ENCODE measurements around the gene ZNF534.
A peak's percentile ranks its signal among the peaks of the same experiment; 100 is the strongest.

The ZNF534 gene

GRCh38 chr19:52428937-52429336 is at the start of gene ZNF534:
TSS of gene ZNF534 (plus strand) at chr19:52429148. CDS start at chr19:52431475, 2,327 bp downstream.
- Mint-ChIP-seq H3K4me1 (ENCODE audit: low read depth) (no peaks in the 10 kb centered on the region), H3K4me3 (no peak within 1 kb of the TSS), H3K27me3 (no peaks in the 10 kb centered on the region), H3K36me3 (ENCODE audit: low read depth) (no peaks in the 10 kb centered on the region), H3K27ac (no peak within 1 kb of the TSS), H3K9me3 (peaks cover 92% of the 10 kb centered on the region)
- intact Hi-C loops (cut with micrococcal nuclease), result no loop called here

DNA sequence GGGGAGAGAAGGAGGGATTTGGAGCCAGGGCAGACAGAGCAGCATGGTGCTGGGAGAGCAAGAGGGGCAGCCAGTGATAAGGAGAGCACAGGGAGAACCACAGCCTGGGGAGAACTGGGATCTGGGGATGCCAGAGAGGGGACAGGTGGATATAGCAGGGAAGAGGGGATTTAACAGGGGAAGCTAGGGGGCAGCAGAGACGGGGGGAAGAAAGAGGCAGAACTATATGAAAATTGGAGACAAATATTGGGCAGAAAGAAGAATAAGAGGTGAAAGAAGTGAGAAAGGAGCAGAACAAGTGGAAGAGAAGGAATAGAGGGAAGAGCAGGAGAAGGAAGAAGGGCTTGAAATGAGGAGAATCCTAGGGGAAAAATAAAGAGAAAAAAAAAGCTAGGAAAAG is 37.8 kb upstream of the ZNF534 start:
- H3K4me3 Mint-ChIP-seq, result no peak overlapping the region
- intact Hi-C loops (cut with micrococcal nuclease), result no loop called here
- H3K36me3 Mint-ChIP-seq (ENCODE audit: low read depth), result peaks cover 14% of the 10 kb centered on the region
- no peaks in the 10 kb centered on the region for H3K4me1 Mint-ChIP-seq (ENCODE audit: low read depth)
- no peak overlapping the region for H3K27ac Mint-ChIP-seq
- peaks cover 64% of the 10 kb centered on the region for H3K9me3 Mint-ChIP-seq
- H3K27me3 Mint-ChIP-seq, result no peaks in the 10 kb centered on the region

- Mint-ChIP-seq H3K27me3 (no peaks in the 10 kb centered on the region), H3K36me3 (ENCODE audit: low read depth) (peaks cover 75% of the 10 kb centered on the region), H3K9me3 (peaks cover 80% of the 10 kb centered on the region), H3K4me3 (peak within 1 kb of the TSS; percentile 82), H3K27ac (peak within 1 kb of the TSS; percentile 87), H3K4me1 (ENCODE audit: low read depth) (peaks cover 20% of the 10 kb centered on the region)
- intact Hi-C loops (cut with micrococcal nuclease), result no loop called here
Observed at GRCh38 chr19:52397310-52398080, 31.5 kb upstream of the ZNF534 start, which contains the start of gene ZNF528. TSS of gene ZNF528 (plus strand) at chr19:52397849. CDS start at chr19:52402014, 4,165 bp downstream.

GRCh38 chr19:52398081-52398441 is 30.9 kb upstream of the ZNF534 start:
- peaks cover 78% of the 10 kb centered on the region for H3K9me3 Mint-ChIP-seq
- no peaks in the 10 kb centered on the region for H3K27me3 Mint-ChIP-seq
- peaks cover 20% of the 10 kb centered on the region for H3K4me1 Mint-ChIP-seq (ENCODE audit: low read depth)

DNA sequence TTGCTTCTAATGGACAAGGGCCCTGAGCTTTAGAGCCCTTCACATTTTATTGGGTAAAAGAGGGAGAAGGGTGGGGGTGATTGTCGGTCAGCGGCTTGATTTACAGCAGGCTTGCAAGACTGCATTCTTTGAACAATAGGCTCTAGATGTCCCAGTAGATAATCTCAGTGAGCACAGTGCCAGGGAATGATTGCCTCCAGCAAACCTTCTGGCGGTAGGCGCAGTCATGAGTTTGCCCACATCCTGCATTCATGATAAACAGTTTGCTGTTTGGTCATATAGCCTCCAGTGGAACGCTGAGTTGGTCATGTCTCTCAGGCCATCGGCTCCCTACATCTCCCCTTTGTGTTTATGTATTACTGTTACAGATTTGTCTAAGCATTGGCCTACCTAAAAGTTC is 18.7 kb upstream of the ZNF534 start:
- Mint-ChIP-seq H3K27ac (no peak overlapping the region), H3K36me3 (ENCODE audit: low read depth) (peaks cover 84% of the 10 kb centered on the region), H3K4me3 (no peak overlapping the region), H3K4me1 (ENCODE audit: low read depth) (no peaks in the 10 kb centered on the region), H3K27me3 (no peaks in the 10 kb centered on the region), H3K9me3 (peaks cover 97% of the 10 kb centered on the region)
- intact Hi-C loops (cut with micrococcal nuclease), result no loop called here

More at GRCh38 chr19:52398081-52398441, 30.9 kb upstream of the ZNF534 start:
- intact Hi-C loops (cut with micrococcal nuclease), result no loop called here
- Mint-ChIP-seq H3K36me3 (ENCODE audit: low read depth) (peaks cover 78% of the 10 kb centered on the region), H3K27ac (peak overlapping the region; percentile 87), H3K4me3 (peak overlapping the region; percentile 82)

DNA sequence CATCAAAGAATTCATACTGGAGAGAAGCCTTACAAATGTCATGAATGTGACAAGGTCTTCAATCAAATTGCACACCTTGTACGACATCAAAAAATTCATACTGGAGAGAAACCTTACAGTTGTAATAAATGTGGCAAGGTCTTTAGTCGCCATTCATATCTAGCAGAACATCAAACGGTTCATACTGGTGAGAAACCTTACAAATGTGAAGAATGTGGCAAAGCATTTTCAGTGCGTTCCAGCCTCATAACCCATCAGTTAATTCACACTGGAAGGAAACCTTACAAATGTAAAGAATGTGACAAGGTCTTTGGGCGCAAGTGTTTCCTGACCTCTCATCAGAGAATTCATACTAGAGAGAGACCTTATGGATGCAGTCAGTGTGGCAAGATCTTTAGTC is 13.2 kb upstream of the ZNF534 start:
- Mint-ChIP-seq H3K36me3 (ENCODE audit: low read depth) (peaks cover 30% of the 10 kb centered on the region), H3K4me3 (no peak overlapping the region), H3K9me3 (peaks cover 92% of the 10 kb centered on the region), H3K27me3 (no peaks in the 10 kb centered on the region), H3K27ac (no peak overlapping the region), H3K4me1 (ENCODE audit: low read depth) (no peaks in the 10 kb centered on the region)
- intact Hi-C loops (cut with micrococcal nuclease), result no loop called here

- H3K27ac Mint-ChIP-seq, result no peak overlapping the region
- H3K4me3 Mint-ChIP-seq, result no peak overlapping the region
- no peaks in the 10 kb centered on the region for H3K27me3 Mint-ChIP-seq
- intact Hi-C loops (cut with micrococcal nuclease), result no loop called here
- H3K9me3 Mint-ChIP-seq, result peaks cover 89% of the 10 kb centered on the region
- H3K4me1 Mint-ChIP-seq (ENCODE audit: low read depth), result no peaks in the 10 kb centered on the region
- no peaks in the 10 kb centered on the region for H3K36me3 Mint-ChIP-seq (ENCODE audit: low read depth)
Observed at GRCh38 chr19:52442179-52442578, 13.2 kb downstream of the ZNF534 start.

DNA sequence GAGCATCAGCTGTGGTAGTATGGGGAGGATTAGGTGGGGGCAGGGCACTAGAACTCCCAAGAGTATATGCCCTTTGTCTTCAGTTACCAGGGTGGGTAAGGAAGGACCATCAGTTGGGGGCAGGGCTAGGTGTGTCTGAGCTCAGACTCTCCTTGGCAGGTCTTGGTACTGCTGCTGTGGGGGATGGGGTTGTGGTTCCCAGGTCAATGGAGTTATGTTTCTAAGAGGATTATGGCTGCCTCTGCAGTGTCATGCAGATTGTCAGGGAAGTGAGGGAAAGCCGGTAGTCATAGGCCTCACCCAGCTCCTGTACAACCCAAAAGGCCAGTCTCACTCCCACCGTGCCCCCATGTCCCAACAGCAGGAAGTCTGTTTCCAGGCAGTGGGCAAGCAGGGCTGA is 15.6 kb downstream of the ZNF534 start:
- Mint-ChIP-seq H3K9me3 (peaks cover 86% of the 10 kb centered on the region), H3K4me3 (no peak overlapping the region), H3K27me3 (no peaks in the 10 kb centered on the region), H3K4me1 (ENCODE audit: low read depth) (no peaks in the 10 kb centered on the region), H3K36me3 (ENCODE audit: low read depth) (no peaks in the 10 kb centered on the region), H3K27ac (no peak overlapping the region)
- intact Hi-C loops (cut with micrococcal nuclease), result no loop called here

GRCh38 chr19:52451241-52451640 is 22.3 kb downstream of the ZNF534 start:
- intact Hi-C loops (cut with micrococcal nuclease), result no loop called here
- Mint-ChIP-seq H3K36me3 (ENCODE audit: low read depth) (peaks cover 29% of the 10 kb centered on the region), H3K27ac (no peak overlapping the region), H3K4me1 (ENCODE audit: low read depth) (peaks cover 10% of the 10 kb centered on the region), H3K4me3 (no peak overlapping the region), H3K27me3 (peaks cover 8% of the 10 kb centered on the region), H3K9me3 (peaks cover 93% of the 10 kb centered on the region)

DNA sequence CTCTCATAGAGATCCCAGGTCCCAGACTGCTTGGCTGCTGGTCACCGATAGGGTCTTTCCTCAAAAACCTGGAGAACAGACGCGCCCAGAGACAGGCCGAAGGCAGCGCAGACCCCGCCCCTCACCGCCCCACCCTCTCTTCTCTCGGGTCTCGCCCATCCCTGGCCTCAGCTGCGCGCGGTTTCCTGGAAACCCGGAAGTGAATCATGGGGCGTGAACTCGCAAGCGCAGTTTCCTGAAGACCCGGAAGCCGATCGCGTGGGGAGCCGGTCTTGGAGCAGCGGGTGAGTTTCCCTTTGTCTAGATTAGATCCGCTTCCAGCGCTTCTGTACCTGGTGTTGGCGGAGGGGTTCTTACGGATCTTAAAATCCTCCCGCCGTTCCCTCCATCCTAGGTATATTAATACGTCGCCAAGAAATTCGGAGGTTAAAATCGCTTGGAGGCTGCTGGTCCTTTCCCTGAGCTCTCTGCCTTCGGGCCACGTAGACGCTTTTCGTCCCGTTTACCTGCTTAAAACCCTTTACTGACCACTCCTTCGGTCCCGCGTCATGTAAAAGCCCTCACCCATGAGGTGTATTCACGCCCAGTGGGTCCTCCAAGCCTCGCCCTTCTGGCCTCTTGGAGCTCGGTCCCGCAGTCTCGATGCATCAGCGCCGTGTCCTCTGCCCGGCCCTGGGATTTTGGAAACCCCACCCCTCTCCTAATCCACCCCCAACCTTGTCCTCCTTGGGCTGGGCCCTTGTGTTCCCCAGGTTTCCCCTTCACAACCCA is 24.6 kb downstream of the ZNF534 start, which contains the start of gene ZNF578:
Gene ZNF578, plus strand, starts transcription at position 230 of the 771 bp plus-strand sequence. CDS start 48,293 bp downstream, outside the sequence.
- peak within 1 kb of the TSS; percentile 51 for H3K27ac Mint-ChIP-seq
- peaks cover 10% of the 10 kb centered on the region for H3K4me1 Mint-ChIP-seq (ENCODE audit: low read depth)
- H3K4me3 Mint-ChIP-seq, result peak within 1 kb of the TSS; percentile 70
- H3K9me3 Mint-ChIP-seq, result peaks cover 100% of the 10 kb centered on the region
- peaks cover 8% of the 10 kb centered on the region for H3K27me3 Mint-ChIP-seq
- intact Hi-C loops (cut with micrococcal nuclease), result no loop called here
- peaks cover 41% of the 10 kb centered on the region for H3K36me3 Mint-ChIP-seq (ENCODE audit: low read depth)

- H3K9me3 Mint-ChIP-seq, result peaks cover 95% of the 10 kb centered on the region
- intact Hi-C loops (cut with micrococcal nuclease), result no loop called here
- no peaks in the 10 kb centered on the region for H3K36me3 Mint-ChIP-seq (ENCODE audit: low read depth)
- no peak overlapping the region for H3K27ac Mint-ChIP-seq
- no peaks in the 10 kb centered on the region for H3K27me3 Mint-ChIP-seq
- no peak overlapping the region for H3K4me3 Mint-ChIP-seq
- no peaks in the 10 kb centered on the region for H3K4me1 Mint-ChIP-seq (ENCODE audit: low read depth)
Observed at GRCh38 chr19:52464798-52465470, 36.0 kb downstream of the ZNF534 start.

- Mint-ChIP-seq H3K4me1 (ENCODE audit: low read depth) (no peaks in the 10 kb centered on the region), H3K9me3 (peaks cover 94% of the 10 kb centered on the region), H3K36me3 (ENCODE audit: low read depth) (no peaks in the 10 kb centered on the region), H3K27me3 (no peaks in the 10 kb centered on the region), H3K4me3 (no peak overlapping the region), H3K27ac (no peak overlapping the region)
- intact Hi-C loops (cut with micrococcal nuclease), result no loop called here
Observed at GRCh38 chr19:52473655-52474350, 44.9 kb downstream of the ZNF534 start.

GRCh38 chr19:52474351-52475127 is 45.6 kb downstream of the ZNF534 start:
- Mint-ChIP-seq H3K9me3 (peaks cover 87% of the 10 kb centered on the region), H3K27ac (no peak overlapping the region), H3K4me3 (no peak overlapping the region), H3K27me3 (no peaks in the 10 kb centered on the region), H3K36me3 (ENCODE audit: low read depth) (no peaks in the 10 kb centered on the region), H3K4me1 (ENCODE audit: low read depth) (no peaks in the 10 kb centered on the region)
- intact Hi-C loops (cut with micrococcal nuclease), result no loop called here
